Lower leg skin (tissue), 4 donors: ENCODE measurements around the gene CALHM3. TPM values are rescaled to one million over a fixed set of nuclear protein-coding genes. Genes with fewer than 3 reads are reported as not detected.

Experiments
- DNase-seq, 2 donors: peaks; one replicate each; pipeline ENCODE4 v3.0.0-alpha.2; 2019; ENCODE audit warnings: low spot score in 2 of 2
- H3K4me3 ChIP-seq: fragments of 200-600 bp; sonication (generic); 2 replicates; pipeline ENCODE4 v1.5.1; 2017; ENCODE audit warnings: mild to moderate bottlenecking, low read depth; ENCODE audit not compliant: poor library complexity, severe bottlenecking
- POLR2A ChIP-seq, 2 donors: fragments of 450-650 bp; IDR thresholded peaks; one replicate each; pipeline ENCODE4 v1.6.1; 2016 to 2017; ENCODE audit warnings: antibody characterized with exemption in 2 of 2, mild to moderate bottlenecking in 1 of 2, moderate library complexity in 1 of 2
- WGBS, 2 donors: methylation state at CpG; one replicate each; pipeline ENCODE4 v1.1.5; 2018; 5-methylcytosine and 5-hydroxymethylcytosine counted together
- intact Hi-C: fragments of 100-400 bp; cut with DNase I; formaldehyde crosslinking; loops from one replicate; pipeline ENCODE4 v1.15.0; 2023; ENCODE audit warnings: low total_unique reads
- total RNA-seq, 4 donors: library from RNA; depleted of rRNA; stranded (reverse); fragments of >200 nt; gene quantifications; one replicate each; pipeline ENCODE4 v1.1.0, GENCODE V29; 2016
- TF ChIP-seq, protein P1 (sequence below), 3 donors: fragments of 450-650 bp; IDR thresholded peaks; one replicate each; pipeline ENCODE4 v1.5.1; 2016; ENCODE audit warnings: antibody characterized with exemption in 3 of 3, mild to moderate bottlenecking in 3 of 3, moderate library complexity in 2 of 3

The CALHM3 gene
- total RNA-seq, 4 donors from 2014 or later: not detected

GRCh38 chr10:103455235-103455634, 23.8 kb downstream of the CALHM3 start:
- TF ChIP-seq POLR2A (IDR thresholded peaks at IDR 0.05): no peak
- TF ChIP-seq, protein P1, sequence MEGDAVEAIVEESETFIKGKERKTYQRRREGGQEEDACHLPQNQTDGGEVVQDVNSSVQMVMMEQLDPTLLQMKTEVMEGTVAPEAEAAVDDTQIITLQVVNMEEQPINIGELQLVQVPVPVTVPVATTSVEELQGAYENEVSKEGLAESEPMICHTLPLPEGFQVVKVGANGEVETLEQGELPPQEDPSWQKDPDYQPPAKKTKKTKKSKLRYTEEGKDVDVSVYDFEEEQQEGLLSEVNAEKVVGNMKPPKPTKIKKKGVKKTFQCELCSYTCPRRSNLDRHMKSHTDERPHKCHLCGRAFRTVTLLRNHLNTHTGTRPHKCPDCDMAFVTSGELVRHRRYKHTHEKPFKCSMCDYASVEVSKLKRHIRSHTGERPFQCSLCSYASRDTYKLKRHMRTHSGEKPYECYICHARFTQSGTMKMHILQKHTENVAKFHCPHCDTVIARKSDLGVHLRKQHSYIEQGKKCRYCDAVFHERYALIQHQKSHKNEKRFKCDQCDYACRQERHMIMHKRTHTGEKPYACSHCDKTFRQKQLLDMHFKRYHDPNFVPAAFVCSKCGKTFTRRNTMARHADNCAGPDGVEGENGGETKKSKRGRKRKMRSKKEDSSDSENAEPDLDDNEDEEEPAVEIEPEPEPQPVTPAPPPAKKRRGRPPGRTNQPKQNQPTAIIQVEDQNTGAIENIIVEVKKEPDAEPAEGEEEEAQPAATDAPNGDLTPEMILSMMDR (IDR thresholded peaks at IDR 0.05): no peak
- intact Hi-C loops: no loop called here
- no peak for DNase-seq
- WGBS, 2 donors: 89 to 92% methylated on average over 19 to 25 of the region's 25 CpGs
- no peak overlapping the region for H3K4me3 ChIP-seq

DNA sequence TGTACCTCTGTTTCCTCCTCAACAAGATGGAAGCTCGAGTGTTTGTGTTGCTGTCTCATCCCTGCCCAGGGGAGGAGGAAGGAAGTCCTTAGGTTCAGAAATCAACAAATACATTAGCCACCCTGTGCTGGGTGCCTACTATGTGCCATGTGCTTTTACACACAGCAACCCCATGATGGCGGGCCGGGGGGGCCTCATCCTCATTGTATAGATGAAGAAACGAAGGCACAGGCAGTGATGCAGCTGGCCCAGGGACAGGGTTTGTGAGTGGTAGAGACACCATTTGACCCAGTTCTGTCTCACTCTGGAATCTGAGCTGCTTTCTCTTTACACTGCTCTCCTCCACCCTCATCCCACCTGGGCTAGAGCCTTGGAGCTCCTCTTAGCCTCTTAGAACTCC, 25.0 kb downstream of the CALHM3 start:
- TF ChIP-seq POLR2A (IDR thresholded peaks at IDR 0.05): no peak
- TF ChIP-seq, protein P1 (IDR thresholded peaks at IDR 0.05): no peak
- H3K4me3 ChIP-seq: no peak overlapping the region
- 89 to 93% methylated on average over 4 of the region's 4 CpGs for WGBS, 2 donors
- intact Hi-C loops: no loop called here
- no peak for DNase-seq

- TF ChIP-seq POLR2A (IDR thresholded peaks at IDR 0.05): no peak
- TF ChIP-seq, protein P1 (IDR thresholded peaks at IDR 0.05): no peak
- peak overlapping the region; percentile 54 for H3K4me3 ChIP-seq
- WGBS, 2 donors: 38 to 39% methylated on average over 24 of the region's 27 CpGs
- DNase-seq: no peak
- intact Hi-C loops: no loop called here
Measured at GRCh38 chr10:103452506-103453230, 26.4 kb downstream of the CALHM3 start.

- TF ChIP-seq POLR2A (IDR thresholded peaks at IDR 0.05): no peak
- TF ChIP-seq, protein P1 (IDR thresholded peaks at IDR 0.05): no peak
- peak within 1 kb of the TSS; percentile 54 for H3K4me3 ChIP-seq
- DNase-seq: peak; percentile 60 to 93
- intact Hi-C loops: no loop called here
- WGBS, 2 donors: 0 to 2% methylated on average over 30 to 32 of the region's 32 CpGs
Measured at GRCh38 chr10:103451831-103452505, 27.1 kb downstream of the CALHM3 start, which contains the start of gene CALHM2. Gene CALHM2 (minus strand): TSS chr10:103452370. CDS start chr10:103449941, 2,429 bp downstream.

DNA sequence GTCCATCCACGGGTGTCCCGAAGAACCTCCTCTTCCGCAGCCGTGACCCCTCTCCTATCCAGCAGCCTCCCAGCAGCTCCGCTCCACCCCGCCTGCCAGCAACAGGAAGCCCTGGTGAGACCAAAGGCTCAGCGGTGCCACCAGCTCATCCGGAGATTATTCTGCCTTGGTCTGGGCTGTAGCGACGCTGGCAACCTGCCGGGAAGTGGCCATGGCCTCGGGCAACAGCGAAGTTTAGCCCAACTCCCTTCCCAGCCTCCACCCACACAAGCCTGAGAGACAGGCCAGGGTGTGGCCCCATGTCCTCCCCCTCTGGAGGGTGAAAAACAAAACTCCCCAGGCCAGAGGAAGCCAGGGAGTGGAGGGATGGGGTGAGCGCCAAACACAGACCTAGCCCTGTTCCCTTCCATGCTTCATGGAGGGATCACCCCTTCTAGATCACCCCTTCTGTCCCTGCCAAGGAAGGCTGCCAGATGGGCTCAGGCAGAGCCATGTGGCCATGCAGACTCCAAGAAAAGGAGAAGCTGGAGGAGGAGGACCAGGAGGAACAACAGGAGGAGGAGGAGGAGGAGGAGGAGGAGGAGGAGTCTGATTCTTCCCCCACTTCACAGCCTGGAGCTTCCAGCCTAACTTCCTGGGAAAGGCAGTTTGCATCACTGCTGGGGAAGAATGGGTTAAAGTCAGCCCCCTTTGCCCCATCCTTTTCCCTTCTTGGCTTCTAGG, 27.8 kb downstream of the CALHM3 start:
- WGBS, 2 donors: 15 to 25% methylated on average over 12 to 14 of the region's 14 CpGs
- H3K4me3 ChIP-seq: peak overlapping the region; percentile 54
- TF ChIP-seq, protein P1 (IDR thresholded peaks at IDR 0.05): no peak
- TF ChIP-seq POLR2A (IDR thresholded peaks at IDR 0.05): no peak
- intact Hi-C loops: no loop called here
- DNase-seq: peak; percentile 64 to 91
